ENCODE results near the gene EXOC3L1.

DNA sequence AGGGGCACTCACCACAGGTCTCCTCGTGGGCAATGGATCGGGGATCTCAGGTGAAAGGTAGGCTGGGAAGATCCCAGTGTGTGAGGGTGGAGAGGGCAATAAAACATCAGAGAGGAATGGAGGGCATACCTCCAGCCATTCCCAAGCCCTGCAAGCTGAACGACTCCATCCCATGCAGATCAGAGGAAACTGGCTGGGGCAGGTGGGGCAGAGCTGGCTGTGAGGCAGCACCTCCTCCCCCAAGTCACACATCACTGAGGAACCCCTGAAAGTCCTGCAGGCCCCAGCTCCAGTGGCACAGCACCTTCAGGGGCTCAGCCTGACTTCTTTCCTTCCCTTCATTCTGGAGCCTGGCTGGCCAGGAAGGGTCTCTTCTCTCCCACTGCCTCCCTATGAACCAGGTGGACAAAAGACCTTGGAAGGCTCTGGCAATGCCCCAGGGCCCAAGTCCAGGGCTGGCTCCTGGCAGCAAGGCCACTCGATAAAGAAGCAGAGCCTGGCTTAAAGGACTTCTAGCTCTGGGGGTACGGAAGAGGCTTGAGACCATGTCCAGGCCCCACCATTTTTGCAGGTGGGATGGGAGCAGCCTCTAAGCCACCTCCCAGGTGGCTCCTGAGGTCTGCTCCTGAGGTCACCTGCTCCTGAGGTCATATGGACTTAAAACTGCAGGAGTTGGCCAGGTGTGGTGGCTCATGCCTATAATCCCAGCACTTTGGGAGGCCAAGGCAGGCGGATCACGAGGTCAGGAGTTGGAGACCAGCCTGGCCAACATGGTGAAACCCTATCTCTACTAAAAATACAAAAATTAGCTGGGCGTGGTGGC is 23.5 kb upstream of the EXOC3L1 start:
- TF ChIP-seq POLR2A (IDR thresholded peaks at IDR 0.05) (no peak), CTCF (IDR thresholded peaks at IDR 0.05) (no peak)
